Activated T-helper 9 cell treated with anti-CD3 and anti-CD28 coated beads, Interleukin-2, amount 50 U/mL, for 16 hours (primary cell): ENCODE measurements around the gene PCCA.
"Not testable (repeated sequence)": the region's sequence is repeated elsewhere in the genome, so short reads cannot be mapped to it uniquely, and the experiment has no call there.

ENCODE experiments used
- DNase-seq: peaks from one replicate; pipeline ENCODE4 v3.0.0-alpha.2; 2020; ENCODE audit warnings: low read depth

Gene PCCA

GRCh38 chr13:100240109-100240779 is 151.4 kb downstream of the PCCA start:
- no peak for DNase-seq

GRCh38 chr13:100244431-100244830 is 155.5 kb downstream of the PCCA start:
- DNase-seq = no peak

- no peak for DNase-seq
These were observed 156.2 kb downstream of the PCCA start for GRCh38 chr13:100245104-100245503.

- DNase-seq = no peak
These were observed 159.0 kb downstream of the PCCA start for GRCh38 chr13:100247937-100248336.

- DNase-seq = no peak
These were observed 165.1 kb downstream of the PCCA start for GRCh38 chr13:100254002-100254401.

- no peak for DNase-seq
These were observed 173.5 kb downstream of the PCCA start for GRCh38 chr13:100262404-100262803.

GRCh38 chr13:100266026-100266425 is 177.1 kb downstream of the PCCA start:
- no peak for DNase-seq

- DNase-seq = no peak
These were observed 180.9 kb downstream of the PCCA start for GRCh38 chr13:100269837-100270236.

- no peak for DNase-seq
These were observed 184.2 kb downstream of the PCCA start for GRCh38 chr13:100273138-100273537.

GRCh38 chr13:100273552-100273951 is 184.7 kb downstream of the PCCA start:
- DNase-seq = no peak

GRCh38 chr13:100274942-100275506 is 186.1 kb downstream of the PCCA start:
- DNase-seq = no peak

GRCh38 chr13:100275746-100276145 is 186.9 kb downstream of the PCCA start:
- DNase-seq = no peak

- DNase-seq = no peak
These were observed 191.8 kb downstream of the PCCA start for GRCh38 chr13:100280681-100281080.

GRCh38 chr13:100282306-100282705 is 193.4 kb downstream of the PCCA start:
- not testable (repeated sequence) for DNase-seq

- DNase-seq = no peak
These were observed 201.4 kb downstream of the PCCA start for GRCh38 chr13:100290165-100290801.

GRCh38 chr13:100291624-100292023 is 202.7 kb downstream of the PCCA start:
- DNase-seq = no peak

- no peak for DNase-seq
These were observed 208.5 kb downstream of the PCCA start for GRCh38 chr13:100297413-100297812.

- no peak for DNase-seq
These were observed 209.3 kb downstream of the PCCA start for GRCh38 chr13:100298116-100298681.

GRCh38 chr13:100298691-100299090 is 209.8 kb downstream of the PCCA start:
- DNase-seq = no peak

- no peak for DNase-seq
These were observed 211.3 kb downstream of the PCCA start for GRCh38 chr13:100300243-100300642.

- DNase-seq = no peak
These were observed 211.8 kb downstream of the PCCA start for GRCh38 chr13:100300708-100301107.

GRCh38 chr13:100301418-100301817 is 212.5 kb downstream of the PCCA start:
- DNase-seq = no peak

GRCh38 chr13:100302391-100302790 is 213.5 kb downstream of the PCCA start:
- DNase-seq = no peak
